A375 (cell line): ENCODE data around the gene FTHL17. TPM values are rescaled to one million over a fixed set of nuclear protein-coding genes. Genes with fewer than 3 reads are reported as not detected.

Experiments
- total RNA-seq: library from RNA; depleted of rRNA; stranded (reverse); fragments of >200 nt; shearing (Covaris generic); gene quantifications from 2 replicates; pipeline ENCODE4 v1.2.3, GENCODE V29; 2014; rRNA removed

The FTHL17 gene
- total RNA-seq: not detected in 2 replicates

DNA sequence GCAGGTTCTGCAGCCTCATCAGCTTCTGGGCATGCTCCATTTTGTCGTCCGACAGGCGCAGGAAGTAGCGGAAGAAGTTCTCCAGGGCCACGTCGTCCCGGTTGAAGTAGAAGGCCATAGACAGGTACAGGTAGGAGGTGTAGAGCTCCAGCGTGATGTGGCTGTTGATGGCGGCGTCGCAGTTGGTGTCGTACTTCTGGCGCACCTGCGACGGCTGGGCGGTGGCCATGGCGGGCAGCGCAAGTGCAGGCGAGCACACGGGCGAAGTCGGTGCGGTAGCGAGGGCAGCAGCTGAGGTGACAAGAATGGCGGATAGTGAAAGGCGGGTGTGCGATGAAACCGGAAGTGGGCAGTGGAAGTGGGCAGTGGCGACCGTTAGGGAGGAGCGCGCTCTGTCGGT, at the start of gene FTHL17:
Gene FTHL17 (minus strand): TSS at position 317 of the 400 bp plus-strand sequence. CDS start 88 bp downstream, at position 229.

Other genes starting within 250 kb of the FTHL17 start
- gene TAB3, start 182.8 kb downstream of the FTHL17 start, total RNA-seq: 13.0 and 14.8 TPM in 2 replicates